Daoy (cell line): ENCODE data around the gene TMA16. TPM values are rescaled to one million over a fixed set of nuclear protein-coding genes. Genes with fewer than 3 reads are reported as not detected.
"Not testable (repeated sequence)": the region's sequence is repeated elsewhere in the genome, so short reads cannot be mapped to it uniquely, and the experiment has no call there.

Experiments
- DNase-seq: peaks from one replicate; pipeline ENCODE4 v3.0.0-alpha.2; 2015; ENCODE audit warnings: low read depth
- total RNA-seq: library from RNA; depleted of rRNA; stranded (reverse); fragments of >200 nt; shearing (Covaris generic); gene quantifications from 2 replicates; pipeline ENCODE4 v1.2.3, GENCODE V29; 2014; rRNA removed

Gene TMA16
- 43.2 and 61.6 TPM in 2 replicates for total RNA-seq

DNA sequence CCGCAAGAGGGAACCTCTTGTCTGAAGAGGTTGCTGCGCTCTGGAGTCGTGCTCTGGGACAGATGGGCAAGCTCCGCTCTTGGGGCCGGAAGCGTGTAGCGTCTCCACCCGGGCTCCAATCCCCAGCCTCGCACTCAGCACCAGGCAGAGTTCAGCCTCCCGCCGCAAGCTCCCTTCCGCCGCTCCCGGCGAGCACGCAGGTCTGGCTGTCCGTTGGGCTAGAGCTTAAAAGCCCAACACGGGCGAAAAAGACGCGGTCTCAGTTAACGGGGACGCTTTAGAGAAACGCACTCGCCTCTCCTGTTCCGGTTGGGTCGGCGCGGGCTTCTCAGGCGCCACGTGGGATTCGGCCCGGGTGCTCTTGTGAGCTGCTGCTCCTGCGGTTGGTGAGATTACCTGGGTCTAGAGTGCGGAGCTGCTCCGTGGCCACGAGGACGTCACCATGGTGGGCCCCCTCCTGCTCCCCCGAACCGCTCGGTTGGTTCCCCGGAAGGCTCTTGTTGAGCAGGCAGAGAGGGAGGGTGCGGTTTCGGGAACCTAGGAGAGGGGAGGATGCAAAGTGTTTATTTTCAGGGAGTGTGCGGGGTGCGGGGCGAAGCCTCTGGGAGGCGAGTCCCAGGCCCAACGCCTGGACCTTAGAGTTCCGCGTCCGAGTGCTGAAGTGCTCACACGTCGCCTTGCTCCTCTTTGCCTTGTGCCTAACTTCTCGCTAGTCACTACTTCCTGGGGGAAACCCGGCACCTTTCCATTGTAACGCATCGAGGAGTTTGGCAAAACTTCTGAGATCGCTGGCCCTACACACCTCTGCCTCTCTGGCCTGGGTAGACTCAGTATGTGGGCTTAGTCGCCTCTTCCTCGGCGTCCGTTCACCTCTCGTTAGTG, at the start of gene TMA16:
TSS of gene TMA16 (plus strand) at position 331 of the 882 bp plus-strand sequence. CDS start at position 443, 112 bp downstream.
- peak; percentile 90 for DNase-seq

DNA sequence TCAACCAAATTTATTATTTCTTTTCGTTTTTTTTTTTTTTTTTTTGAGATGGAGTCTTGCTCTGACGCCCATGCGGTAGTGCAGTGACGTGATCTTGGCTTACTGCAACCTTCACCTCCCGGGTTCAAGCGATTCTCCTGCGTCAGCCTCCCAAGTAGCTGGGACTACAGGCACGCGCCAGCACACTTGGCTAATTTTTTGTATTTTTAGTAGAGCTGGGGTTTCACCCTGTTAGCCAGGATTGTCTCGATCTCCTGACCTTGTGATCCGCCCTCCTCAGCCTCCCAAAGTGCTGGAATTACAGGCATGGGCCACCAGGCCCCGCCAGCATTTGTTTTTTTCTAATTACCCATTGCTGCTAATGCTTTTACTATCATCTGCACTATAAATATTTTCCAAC, 47.5 kb upstream of the TMA16 start:
- DNase-seq: not testable (repeated sequence)

DNA sequence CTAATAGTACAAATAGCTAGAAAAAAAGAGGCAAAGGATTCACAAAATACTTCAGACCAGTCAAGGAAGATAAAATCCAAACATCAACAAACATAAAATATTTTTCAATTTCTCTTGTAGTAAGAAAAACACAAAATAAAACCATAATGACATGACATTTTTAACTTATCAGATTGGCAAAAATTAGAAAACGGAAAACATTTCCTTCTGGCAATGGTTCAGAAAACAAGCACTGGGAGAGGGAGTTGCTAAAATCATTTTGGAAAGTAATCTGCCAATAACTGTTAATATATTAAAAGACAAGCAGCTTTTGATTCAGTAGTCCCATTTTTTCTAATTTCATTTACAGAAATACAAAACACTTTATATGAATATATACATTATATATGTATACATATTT, 47.0 kb upstream of the TMA16 start:
- no peak for DNase-seq

DNA sequence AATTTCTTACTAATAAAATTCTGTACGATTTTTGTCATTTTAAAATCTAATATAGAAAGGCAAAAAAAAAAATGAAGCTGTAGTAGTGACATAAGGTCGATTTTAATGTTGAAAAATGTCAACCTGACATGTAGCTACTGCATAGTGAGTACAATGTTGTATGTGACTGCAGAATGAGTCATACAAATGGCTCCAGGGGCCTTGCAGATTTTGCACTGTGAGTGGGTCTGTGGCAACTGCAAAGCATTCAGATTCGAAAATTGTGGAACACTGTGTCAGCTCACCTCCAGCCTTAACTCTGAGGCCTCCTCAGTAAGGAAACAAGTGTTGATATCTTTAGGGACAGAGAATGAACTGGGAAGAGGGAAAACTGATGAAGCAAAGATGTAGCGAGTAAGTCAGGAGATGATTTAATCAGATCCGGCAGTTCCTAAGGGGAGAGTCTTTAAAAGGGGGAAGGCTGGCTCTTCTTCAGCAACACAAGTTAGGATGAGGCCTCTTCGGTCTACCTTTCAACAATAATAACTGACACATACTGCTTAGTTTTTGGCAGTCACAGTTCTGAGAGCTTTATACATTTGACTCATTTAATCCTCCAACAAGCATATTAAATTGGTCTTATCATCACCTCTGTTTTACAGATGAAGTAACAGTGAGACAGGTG, 45.8 kb upstream of the TMA16 start:
- peak; percentile 36 for DNase-seq

DNA sequence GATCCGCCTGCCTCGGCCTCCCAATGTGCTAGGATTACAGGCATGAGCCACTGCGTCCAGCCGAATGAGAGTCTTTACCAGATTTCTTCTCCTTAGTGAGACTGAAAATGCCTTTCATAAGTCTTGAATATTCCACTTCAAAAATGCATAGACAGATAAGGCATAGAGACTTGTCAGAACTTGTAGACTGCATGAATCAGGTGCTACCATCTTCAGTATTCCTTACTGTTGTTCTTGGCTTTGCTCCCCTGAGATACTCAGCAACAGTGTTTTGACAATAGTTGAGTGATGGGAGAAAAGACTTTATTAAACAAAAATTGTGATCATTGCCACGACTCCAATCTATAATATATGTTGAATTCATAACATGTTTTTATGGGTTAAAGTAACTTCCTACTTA, 31.9 kb upstream of the TMA16 start:
- DNase-seq: no peak

DNA sequence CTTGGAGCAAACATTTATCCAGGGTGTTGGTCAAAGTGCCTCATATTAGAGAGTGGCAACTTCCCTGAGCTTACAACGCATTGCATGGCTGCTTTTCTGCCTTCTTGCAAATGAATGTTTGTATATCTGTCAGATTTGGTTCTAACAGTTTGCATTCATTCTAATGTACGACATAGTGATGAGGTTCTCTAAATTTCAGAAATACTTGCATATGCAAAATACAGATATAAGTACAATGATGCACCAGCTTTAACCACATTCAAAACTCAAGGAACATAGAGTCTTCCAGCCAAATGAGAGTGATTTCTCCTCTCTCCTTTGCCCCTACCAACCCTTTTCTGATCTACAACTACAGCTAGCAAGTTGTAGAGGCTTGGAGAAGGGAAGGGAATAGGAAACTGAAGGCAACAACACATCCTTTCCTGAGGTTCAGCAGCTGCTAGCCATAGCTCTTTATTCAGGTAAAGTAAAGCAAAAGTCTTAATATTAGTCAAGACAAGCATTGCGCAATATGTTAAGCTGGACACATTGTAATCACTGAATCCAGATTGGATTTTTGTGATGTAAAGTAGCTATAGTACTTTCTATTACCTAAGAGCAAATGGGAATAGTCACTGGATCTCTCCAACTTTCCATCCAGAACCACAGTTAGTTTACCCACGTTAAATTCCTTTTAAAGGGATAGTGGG, 27.3 kb upstream of the TMA16 start:
- DNase-seq: no peak

DNA sequence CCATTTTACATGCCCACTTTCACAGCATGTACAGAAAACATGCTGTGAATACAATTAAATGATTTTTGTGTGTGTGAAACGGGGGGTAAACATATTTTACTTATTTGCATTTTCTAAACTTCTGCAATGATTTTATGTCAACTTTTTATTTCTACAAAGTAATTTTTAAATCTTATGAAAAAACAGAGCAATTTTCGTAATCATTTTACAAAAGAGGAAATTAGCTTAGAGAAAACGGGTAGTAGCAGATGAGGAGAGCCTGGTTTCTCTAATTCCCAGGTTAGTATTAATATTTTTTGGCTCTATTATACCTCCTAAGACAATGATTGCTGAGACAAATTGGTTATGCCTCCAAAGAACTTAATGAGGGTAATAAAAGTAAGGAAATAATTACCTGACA, 24.1 kb upstream of the TMA16 start:
- DNase-seq: no peak

DNA sequence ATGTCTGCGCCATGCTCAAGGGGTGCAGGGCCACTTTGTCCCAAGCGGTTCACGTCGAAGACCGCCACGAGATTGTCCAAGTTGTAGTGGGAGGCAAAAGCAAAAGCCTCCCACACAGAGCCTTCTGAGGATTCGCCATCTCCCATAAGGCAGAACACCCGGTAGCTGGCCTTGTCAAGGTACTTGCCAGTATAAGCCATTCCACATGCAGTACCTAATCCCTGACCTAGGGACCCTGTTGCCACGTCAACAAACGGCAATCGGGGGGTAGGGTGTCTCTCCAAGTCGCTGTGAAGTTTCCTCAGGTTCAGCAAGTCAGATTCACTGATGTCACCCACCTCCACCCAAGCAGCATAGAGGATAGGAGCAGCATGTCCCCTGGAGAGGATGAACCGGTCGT, 21.4 kb upstream of the TMA16 start:
- no peak for DNase-seq

DNA sequence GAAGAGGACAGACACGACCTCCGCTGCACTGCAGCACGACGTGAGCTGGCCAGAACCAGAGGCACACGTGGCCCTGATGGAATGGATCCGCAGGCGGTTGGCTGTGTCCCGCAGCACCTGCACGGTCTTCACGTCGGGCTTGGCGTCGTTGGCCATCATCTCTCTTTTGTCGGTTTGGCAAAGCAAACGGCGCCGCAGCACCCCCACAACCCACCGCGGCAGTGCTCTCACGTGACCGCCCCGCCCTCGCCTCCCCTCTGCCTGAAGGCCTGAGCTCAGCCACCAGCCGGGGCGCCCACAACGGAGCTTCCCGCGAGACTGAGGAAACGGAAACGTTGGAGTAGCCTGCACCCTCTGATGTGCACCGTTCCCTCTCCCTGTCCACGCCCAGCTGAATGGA, 20.9 kb upstream of the TMA16 start, which contains the start of gene TKTL2:
TSS of gene TKTL2 (minus strand) at position 179 of the 400 bp plus-strand sequence. CDS start at position 159, 20 bp downstream.
- no peak for DNase-seq

DNA sequence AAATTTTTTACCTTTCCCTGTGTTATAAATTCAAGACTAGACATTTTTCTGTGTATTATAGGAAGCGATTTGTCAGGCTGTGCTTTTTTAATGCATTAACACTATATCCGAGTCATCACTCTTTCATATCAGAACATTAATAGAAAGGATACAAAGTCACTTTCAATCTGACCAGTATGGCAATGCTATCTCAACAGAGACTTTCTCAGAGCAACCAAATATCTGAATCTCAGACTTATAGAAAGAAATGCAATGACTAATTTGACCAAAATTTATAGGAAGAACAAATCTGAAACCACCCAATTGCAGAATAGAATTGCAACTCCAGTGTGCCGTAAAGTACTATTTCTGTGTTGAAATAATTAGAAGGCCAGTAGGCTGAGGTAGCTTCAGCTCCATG, 20.5 kb upstream of the TMA16 start:
- no peak for DNase-seq

DNA sequence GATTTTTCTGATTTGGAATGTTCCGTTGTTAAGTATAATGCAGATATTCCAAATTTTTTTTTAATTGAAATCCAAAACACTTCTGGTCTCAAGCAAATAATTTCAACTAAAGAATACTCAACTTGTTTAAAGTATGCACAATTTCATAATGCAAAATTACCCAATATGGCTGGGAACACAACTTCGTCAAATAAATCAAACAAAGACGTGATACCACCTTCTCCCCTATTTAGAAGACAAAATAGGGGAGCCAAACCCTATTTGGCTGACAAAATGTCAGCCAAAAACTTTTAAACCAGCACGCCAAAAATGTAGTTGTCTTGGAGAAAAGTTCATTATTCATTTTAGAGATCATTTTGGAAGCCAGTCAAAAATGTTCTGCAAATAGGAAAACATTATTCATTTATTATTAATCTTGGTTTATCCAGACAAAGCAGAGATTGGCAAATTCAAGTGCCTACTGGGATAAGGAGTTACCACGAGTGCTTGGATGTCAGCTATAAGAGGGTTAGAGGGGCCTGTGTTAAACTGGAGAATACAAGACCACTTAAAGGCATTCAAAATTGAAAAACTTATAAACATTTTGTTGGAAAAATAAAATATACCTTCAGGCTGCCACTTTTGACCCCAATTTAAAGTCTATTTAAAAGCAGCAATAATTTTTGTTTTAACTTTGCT, 17.6 kb upstream of the TMA16 start:
- no peak for DNase-seq

DNA sequence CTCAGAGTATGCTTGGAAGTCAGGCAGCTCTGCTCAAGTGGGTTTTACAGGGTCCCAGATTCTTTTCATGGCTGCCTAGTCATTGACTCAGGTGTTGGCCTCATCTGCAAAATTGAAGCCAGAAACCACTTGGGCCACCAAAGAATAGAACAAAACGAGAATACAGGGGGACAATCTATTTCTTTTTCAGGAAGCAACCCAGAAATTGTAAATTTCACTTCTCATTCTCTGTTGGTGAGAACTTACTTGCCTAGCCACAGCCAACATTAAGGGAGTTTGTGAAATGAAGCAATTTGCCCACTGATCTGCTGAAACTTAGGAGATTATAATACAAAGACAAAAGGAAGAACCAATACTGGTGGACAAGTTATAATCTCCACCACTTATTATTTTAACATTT, 12.3 kb upstream of the TMA16 start:
- no peak for DNase-seq

DNA sequence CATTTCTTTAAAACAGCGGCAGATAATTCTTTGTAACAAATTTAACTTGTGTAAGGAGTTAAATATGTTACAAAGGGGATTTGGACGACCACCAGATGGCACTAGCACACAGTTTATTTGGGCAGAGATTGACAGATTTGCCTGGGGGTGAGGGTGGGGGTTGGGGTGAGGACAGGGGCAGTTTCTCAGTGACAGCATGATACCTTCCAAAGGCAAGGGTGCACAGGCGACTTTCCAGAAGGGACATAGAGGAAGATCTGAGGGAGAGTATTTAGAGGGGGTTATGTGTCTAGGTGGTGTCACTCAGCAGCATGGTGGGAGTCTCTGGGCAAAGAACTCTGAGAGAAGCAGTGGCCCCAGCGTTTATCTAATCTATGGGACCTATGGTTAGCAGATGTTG, 9.6 kb upstream of the TMA16 start:
- peak; percentile 21 for DNase-seq

DNA sequence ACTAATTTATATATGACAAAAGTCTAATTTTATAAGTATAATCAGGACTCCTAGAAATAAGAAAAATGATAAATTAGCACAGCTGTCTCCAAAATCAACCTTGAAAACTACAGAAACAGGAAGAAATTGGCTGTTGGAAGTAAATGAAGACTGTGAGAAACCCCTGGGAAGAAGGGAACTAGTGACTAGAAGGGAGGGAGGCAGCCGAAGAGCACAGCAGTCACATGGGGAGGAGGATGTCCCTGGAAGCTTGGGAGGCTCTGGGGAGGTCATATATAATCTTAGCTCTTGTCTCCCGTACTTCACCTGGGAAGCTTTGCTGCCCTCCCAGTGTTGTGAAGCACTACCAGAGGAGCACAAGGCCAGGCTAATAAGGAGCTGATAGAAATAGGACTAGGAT, 8.9 kb upstream of the TMA16 start:
- no peak for DNase-seq

DNA sequence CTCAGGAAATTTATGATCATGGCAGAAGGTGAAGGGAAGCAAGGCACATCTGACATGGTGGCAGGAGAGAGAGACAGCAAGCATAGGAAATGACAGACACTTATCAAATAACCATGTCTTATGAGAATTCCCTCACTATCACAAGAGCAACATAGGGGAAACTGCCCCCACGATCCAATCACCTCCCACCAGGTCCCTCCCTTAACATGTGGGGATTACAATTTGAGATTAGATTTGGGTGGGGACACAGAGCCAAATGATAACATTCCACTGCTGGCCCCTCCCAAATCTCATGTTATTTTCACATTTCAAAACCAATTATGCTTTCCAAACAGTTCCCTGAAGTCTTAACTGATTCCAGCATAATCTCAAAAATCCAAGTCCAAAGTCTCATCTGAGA, 8.2 kb upstream of the TMA16 start:
- no peak for DNase-seq

DNA sequence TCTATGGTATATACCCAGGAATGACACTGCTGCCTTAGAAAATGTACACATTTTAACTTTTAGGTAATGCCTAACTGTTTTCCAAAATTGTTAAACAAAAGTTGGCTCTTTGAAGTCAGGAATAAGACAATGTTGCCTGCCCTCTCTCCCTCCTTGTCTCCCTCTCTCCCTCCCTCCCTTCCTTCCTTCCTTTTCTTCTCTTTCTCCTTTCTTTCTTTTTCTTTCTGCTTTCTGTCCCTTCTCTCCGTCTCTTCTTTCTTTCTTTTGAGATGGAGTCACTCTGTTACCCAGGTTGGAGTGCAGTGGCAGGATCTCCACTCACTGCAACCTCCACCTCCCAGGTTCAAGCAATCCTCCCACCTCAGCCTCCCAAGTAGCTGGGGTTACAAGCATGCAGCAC, 4.6 kb upstream of the TMA16 start:
- DNase-seq: no peak

DNA sequence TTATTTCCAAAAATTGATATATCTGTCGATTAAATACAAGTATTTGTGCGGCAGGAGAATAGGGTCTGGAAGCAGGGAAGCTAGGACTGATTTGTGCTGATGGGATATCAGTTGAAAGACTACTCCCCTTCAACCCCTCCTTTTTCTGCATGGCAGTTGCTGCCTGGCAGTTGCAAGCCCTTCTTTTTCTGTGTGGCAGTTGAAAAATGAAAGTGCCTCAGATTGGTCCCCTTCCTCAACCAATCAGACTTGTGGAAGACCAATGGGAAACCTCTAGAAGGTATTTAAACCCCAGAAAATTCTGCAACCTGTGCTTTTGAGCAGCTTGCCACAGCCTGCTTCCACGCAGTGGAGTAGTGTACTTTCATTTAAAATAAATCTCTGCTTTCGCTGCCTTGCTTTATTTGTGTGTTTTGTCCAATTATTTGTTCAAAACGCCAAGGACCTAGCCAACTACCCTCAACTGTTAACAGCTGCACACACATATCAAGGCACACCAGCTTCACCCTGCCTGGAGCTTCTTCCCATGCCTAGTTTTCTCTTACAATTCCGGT, 1.5 kb upstream of the TMA16 start:
- DNase-seq: no peak

DNA sequence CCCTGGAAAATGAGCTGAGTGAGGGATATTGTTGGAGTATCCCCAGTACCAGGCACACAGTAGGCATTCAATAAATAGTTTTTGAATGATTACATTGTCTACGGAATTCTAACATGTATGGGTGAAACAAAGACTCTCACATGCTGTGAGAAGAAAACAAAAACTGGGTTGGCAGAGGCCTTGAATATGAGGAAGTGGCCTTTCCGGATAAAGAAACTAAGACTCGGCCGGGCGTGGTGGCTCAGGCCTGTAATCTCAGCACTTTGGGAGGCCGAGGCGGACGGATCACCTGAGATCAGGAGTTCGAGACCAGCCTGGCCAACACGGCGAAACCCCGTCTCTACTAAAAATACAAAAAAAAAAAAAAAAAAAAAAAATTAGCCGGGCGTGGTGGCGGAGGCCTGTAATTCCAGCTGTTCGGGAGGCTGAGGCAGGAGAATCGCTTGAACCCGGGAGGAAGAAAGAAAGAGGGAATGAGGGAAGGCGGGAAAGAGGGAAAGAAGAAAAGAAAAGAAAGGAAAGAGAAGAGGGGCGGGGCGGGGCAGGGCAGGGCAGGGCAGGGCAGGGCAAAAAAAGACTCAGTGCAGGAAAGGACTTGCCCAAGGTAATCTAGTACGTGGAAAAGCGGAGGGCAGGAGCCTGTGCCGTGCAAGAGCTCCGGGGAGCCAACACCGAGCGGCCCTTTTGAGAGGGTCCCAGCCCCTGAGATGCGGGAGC, 689 bp upstream of the TMA16 start:
- no peak for DNase-seq

DNA sequence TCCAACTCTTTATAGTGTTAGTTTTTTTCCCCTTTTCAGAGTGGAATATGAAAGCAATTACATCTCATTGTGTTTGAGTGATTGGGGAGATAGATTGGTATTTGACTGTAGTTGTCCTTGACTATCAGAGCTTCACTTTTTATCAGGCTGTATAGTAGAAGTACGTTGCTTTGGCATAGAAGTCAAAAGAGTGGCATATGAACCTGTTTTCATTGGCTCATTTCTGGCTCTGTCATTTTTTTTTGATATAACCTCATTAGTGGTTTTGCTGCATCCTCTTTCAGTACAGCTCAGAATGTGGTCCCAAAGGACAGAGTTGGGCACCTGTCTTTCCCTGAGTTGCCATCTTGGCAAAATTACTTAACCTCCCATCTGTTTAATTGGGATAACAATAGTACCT, 1.4 kb downstream of the TMA16 start:
- no peak for DNase-seq

DNA sequence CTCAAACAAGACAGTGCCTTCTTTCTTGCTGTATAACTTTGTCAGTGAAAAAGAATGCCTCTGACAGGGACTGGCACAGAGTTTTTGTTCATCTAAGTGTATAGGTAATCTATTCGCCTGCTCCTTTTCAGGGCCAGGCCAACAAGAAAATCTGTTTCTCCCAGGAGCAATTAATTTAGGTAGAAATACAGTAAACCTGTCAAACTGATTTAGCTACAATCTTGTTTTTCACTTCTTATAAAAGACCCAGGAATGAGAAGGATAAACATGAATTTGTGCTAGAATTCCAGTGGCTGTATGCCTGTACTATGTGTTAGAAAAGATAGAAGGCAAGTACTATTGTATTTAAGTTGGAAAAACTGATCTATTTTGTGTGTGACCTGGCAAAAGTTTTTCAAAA, 6.1 kb downstream of the TMA16 start:
- DNase-seq: no peak

DNA sequence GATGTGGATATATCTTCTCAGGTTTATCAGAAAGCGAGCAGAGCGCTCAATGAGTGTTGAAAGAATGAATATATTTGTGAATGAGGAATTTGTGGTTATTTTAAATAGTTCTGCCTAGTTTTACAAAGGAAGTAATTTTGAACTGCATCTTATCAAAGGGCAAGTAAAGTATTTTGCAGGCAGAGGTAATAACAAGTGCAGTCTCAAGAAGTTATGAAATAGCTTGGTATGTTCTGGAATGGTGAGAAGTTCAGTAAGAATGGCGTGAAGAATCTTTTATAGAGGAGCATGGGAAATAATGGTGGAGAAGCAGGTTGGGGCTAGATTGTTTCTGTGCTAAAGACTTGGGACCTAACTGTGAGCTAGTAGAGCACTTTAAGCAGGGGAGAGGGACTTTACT, 10.9 kb downstream of the TMA16 start:
- no peak for DNase-seq
